Measurements from ENCODE around the gene NSD2. TPM values are rescaled to one million over a fixed set of nuclear protein-coding genes. Genes with fewer than 3 reads are reported as not detected.

Gene NSD2
- total RNA-seq, 1 experiment from 2014 or later = 136 TPM

DNA sequence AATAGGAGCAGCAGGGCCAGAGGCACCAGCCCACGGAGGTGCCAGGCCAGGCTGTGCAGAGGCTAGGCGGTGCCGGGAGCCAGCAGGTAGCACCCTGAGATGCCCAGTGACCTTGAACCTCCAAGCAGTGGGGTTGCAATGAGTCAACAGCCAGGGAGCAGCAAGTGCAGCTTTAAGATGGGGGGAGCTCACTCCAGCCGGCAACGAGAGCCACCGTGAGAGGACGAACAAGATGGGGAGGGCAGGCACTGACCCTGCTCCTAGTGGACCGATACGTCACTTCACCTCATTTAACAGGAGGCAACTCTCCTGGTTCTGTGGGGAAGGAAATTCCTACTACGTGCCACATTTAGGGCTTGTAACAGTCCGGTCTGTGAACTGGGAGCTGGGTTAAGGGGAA lies 20.0 kb upstream of the NSD2 start:
- H3K27me3 Mint-ChIP-seq (ENCODE audit: low read depth) = peaks cover 12% of the 10 kb centered on the region
- Histone ChIP-seq H2BK5ac (ENCODE audit: insufficient read length, low read length) (no peak overlapping the region), H2BK20ac (ENCODE audit: low read depth, low read length, poor library complexity, severe bottlenecking) (no peak overlapping the region), H3K23me2 (ENCODE audit: insufficient read length, low read depth, low read length, poor library complexity, severe bottlenecking) (peaks cover 5% of the 10 kb centered on the region), H2BK120ac (ENCODE audit: low read depth, low read length, poor library complexity, severe bottlenecking) (no peak overlapping the region), H4K5ac (ENCODE audit: insufficient read length, low read depth, low read length) (no peak overlapping the region), H4K8ac (replicated peaks; ENCODE audit: insufficient read length, low read depth, low read length) (no peak overlapping the region), H3K56ac (ENCODE audit: insufficient read length, low read depth, low read length) (no peak overlapping the region), H3K4ac (ENCODE audit: low read depth, low read length) (no peak overlapping the region), H3K27ac (ENCODE audit: insufficient read length, low read depth, low read length) (no peak overlapping the region), H3K27me3 (ENCODE audit: insufficient read depth, low read length) (no peaks in the 10 kb centered on the region), H4K20me1 (ENCODE audit: control insufficient read depth, insufficient read depth, insufficient read length) (no peaks in the 10 kb centered on the region), H3K9me3 (ENCODE audit: control insufficient read depth, low read depth, low read length) (no peaks in the 10 kb centered on the region), H3K4me1 (ENCODE audit: insufficient read depth, low read length) (no peaks in the 10 kb centered on the region), H4K91ac (ENCODE audit: insufficient read length, low read depth, low read length) (no peak overlapping the region), H3K23ac (ENCODE audit: insufficient read length, low read depth, low read length) (no peak overlapping the region), H3K79me1 (ENCODE audit: insufficient read depth, low read depth, low read length, poor library complexity, severe bottlenecking) (no peaks in the 10 kb centered on the region), H3K18ac (ENCODE audit: insufficient read length, low read depth, low read length) (no peak overlapping the region), H3K4me2 (ENCODE audit: insufficient read depth, insufficient read length, low read length) (no peak overlapping the region), H2BK15ac (ENCODE audit: low read depth, low read length) (no peak overlapping the region), H3K14ac (ENCODE audit: insufficient read depth, low read length) (no peak overlapping the region), H3K79me2 (ENCODE audit: insufficient read depth, low read length) (peaks cover 2% of the 10 kb centered on the region; the same call in 1 of the 2 replicates), H2AFZ (ENCODE audit: low read length) (no peak overlapping the region), H3T11ph (ENCODE audit: low read length) (no peak overlapping the region), H2AK5ac (ENCODE audit: insufficient read length, low read length) (no peak overlapping the region), H2BK12ac (ENCODE audit: insufficient read length, low read depth, low read length) (no peak overlapping the region), H3K9ac (ENCODE audit: extremely low read depth, insufficient read length, low read length) (no peak overlapping the region)
- peaks cover 12 to 21% (median 15%) of the 10 kb centered on the region in 3 experiments for H3K36me3 Mint-ChIP-seq (ENCODE audit: insufficient read depth in 1 of 3, low read depth in 3 of 3)
- TF ChIP-seq, protein P1, sequence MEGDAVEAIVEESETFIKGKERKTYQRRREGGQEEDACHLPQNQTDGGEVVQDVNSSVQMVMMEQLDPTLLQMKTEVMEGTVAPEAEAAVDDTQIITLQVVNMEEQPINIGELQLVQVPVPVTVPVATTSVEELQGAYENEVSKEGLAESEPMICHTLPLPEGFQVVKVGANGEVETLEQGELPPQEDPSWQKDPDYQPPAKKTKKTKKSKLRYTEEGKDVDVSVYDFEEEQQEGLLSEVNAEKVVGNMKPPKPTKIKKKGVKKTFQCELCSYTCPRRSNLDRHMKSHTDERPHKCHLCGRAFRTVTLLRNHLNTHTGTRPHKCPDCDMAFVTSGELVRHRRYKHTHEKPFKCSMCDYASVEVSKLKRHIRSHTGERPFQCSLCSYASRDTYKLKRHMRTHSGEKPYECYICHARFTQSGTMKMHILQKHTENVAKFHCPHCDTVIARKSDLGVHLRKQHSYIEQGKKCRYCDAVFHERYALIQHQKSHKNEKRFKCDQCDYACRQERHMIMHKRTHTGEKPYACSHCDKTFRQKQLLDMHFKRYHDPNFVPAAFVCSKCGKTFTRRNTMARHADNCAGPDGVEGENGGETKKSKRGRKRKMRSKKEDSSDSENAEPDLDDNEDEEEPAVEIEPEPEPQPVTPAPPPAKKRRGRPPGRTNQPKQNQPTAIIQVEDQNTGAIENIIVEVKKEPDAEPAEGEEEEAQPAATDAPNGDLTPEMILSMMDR (conservative IDR thresholded peaks at IDR 0.05) = peak; percentile 28; the same call in 2 of the 3 replicates
- no peak for DNase-seq
- H3K27ac Mint-ChIP-seq = peak overlapping the region in 1 of 3 experiments; percentile 68; a peak in 1 of 7 replicates
- no peaks in the 10 kb centered on the region for H3K9me3 Mint-ChIP-seq
- H3K4me1 Mint-ChIP-seq = peaks cover 12 to 19% of the 10 kb centered on the region in 2 experiments
- no peak overlapping the region for H3K4me3 Mint-ChIP-seq
- no CpG with 5 or more reads among the region's 11 CpGs for WGBS (ENCODE audit: extremely low coverage, insufficient read length, low lambda C conversion rate)

Data from H9 (cell line).